ENCODE measurements around the gene TBC1D23. TPM values are rescaled to one million over a fixed set of nuclear protein-coding genes. Genes with fewer than 3 reads are reported as not detected.
"Not testable (repeated sequence)": the region's sequence is repeated elsewhere in the genome, so short reads cannot be mapped to it uniquely, and the experiment has no call there.

TBC1D23 gene
- total and polyA plus RNA-seq, 9 of the 15 experiments (the other 6 are each of a cell fraction or from before 2014, with no cell fraction given), result 23.4 to 85.8 (median 43.7) TPM

DNA sequence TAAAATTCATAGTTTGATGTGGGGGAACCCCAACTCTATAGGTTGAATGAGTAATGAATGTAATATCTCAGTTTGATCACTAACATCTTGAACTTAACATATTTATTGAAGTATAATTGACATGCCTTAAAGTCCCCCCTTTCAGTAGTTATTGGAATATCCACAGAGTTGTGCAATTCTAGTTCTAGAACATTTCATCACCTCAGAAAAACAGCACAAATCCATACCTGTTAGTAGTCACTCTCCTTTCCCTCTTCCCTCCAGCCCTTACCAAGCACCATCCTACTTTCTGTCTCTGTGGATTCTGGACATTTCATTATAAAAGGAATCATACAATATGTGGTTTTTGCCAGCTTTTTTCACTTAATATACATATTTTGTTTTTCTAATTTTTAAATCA is 65.0 kb downstream of the TBC1D23 start:
- Histone ChIP-seq H3K27ac (ENCODE audit: extremely low read depth, low read depth, low read length) (no peak overlapping the region), H3K27me3 (ENCODE audit: control insufficient read depth in 2 of 2, insufficient read depth in 2 of 2, low read length in 2 of 2) (no peaks in the 10 kb centered on the region), H3K9ac (ENCODE audit: insufficient read depth in 1 of 2, low read depth in 2 of 2, low read length in 2 of 2) (no peak overlapping the region), H3K4me1 (replicated peaks in 1 of 2; ENCODE audit: control insufficient read depth in 2 of 2, insufficient read depth in 2 of 2, low read length in 2 of 2) (no peaks in the 10 kb centered on the region), H3K36me3 (ENCODE audit: control insufficient read depth, insufficient read depth, low read length) (peaks cover 41% of the 10 kb centered on the region; the same call in 1 of the 3 replicates), H3K79me2 (ENCODE audit: control insufficient read depth, insufficient read depth, low read length) (no peaks in the 10 kb centered on the region), H3K9me1 (ENCODE audit: control insufficient read depth, insufficient read depth, low read length) (no peaks in the 10 kb centered on the region), H3K4me3 (no peak overlapping the region), H3K4me2 (ENCODE audit: insufficient read depth, low read length) (no peak overlapping the region), H2AFZ (ENCODE audit: low read depth, low read length) (no peak overlapping the region), H3K9me3 (replicated peaks; ENCODE audit: control insufficient read depth, insufficient read depth, low read depth, low read length) (no peaks in the 10 kb centered on the region), H4K20me1 (replicated peaks; ENCODE audit: control insufficient read depth, insufficient read depth, low read length) (no peaks in the 10 kb centered on the region)
- TF ChIP-seq SNRNP70 (optimal IDR thresholded peaks at IDR 0.05; ENCODE audit: low read depth, low read length) (no peak), MAFK (IDR thresholded peaks at IDR 0.05; ENCODE audit: low read length) (no peak), CHD2 (IDR thresholded peaks at IDR 0.05; ENCODE audit: low read depth, low read length) (no peak), SAFB2 (IDR thresholded peaks at IDR 0.05; ENCODE audit: borderline replicate concordance, low read depth, low read length, severe bottlenecking) (no peak)
- POLR2A ChIA-PET, result no interaction called here
- BruUV-seq (replicated peaks), result no TSS peak
- ATAC-seq (no peak), FAIRE-seq (no peak), DNase-seq (ENCODE audit: extremely low read depth in 1 of 4, low spot score in 3 of 4) (no peak)
- intact Hi-C loops (cut with micrococcal nuclease), result no loop called here
- in situ Hi-C loops (cut with MboI), result no loop called here
- CTCF ChIA-PET (ENCODE audit: low intra/inter-chr PET ratio), result no interaction called here

DNA sequence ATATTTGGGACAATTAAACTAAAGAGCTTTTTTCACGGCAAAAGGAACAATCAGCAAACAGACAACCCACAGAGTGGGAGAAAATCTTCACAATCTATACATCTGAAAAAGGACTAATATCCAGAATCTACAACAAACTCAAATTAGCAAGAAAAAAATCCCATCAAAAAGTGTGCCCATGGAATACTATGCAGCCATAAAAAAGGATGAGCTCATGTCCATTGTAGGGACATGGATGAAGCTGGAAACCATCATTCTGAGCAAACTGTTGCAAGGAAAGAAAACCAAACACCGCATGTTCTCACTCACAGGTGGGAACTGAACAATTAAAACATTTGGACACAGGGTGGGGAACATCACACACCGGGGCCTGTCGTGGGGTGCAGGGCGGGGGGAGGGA is 66.6 kb downstream of the TBC1D23 start:
- H2AFZ ChIP-seq (ENCODE audit: low read depth, low read length); intact Hi-C loops (cut with micrococcal nuclease); H3K79me2 ChIP-seq (ENCODE audit: control insufficient read depth, insufficient read depth, low read length); POLR2A ChIA-PET; H3K4me2 ChIP-seq (ENCODE audit: insufficient read depth, low read length); H3K9me3 ChIP-seq (replicated peaks; ENCODE audit: control insufficient read depth, insufficient read depth, low read depth, low read length); BruUV-seq (replicated peaks); H3K27ac ChIP-seq (ENCODE audit: extremely low read depth, low read depth, low read length); H3K27me3 ChIP-seq (ENCODE audit: control insufficient read depth in 2 of 2, insufficient read depth in 2 of 2, low read length in 2 of 2); H3K4me1 ChIP-seq (replicated peaks in 1 of 2; ENCODE audit: control insufficient read depth in 2 of 2, insufficient read depth in 2 of 2, low read length in 2 of 2); H3K9ac ChIP-seq (ENCODE audit: insufficient read depth in 1 of 2, low read depth in 2 of 2, low read length in 2 of 2); ATAC-seq; H4K20me1 ChIP-seq (replicated peaks; ENCODE audit: control insufficient read depth, insufficient read depth, low read length); H3K4me3 ChIP-seq; DNase-seq (ENCODE audit: extremely low read depth in 1 of 4, low spot score in 3 of 4); FAIRE-seq; H3K9me1 ChIP-seq (ENCODE audit: control insufficient read depth, insufficient read depth, low read length); CTCF ChIA-PET (ENCODE audit: low intra/inter-chr PET ratio); in situ Hi-C loops (cut with MboI): not testable (repeated sequence)
- TF ChIP-seq KDM1A (IDR thresholded peaks at IDR 0.05), result 0 out of 4 replicates have a peak, but pooled peaks of 1 of the 2 experiments have one; percentile 23
- peak; percentile 77 for TF ChIP-seq BCOR (IDR thresholded peaks at IDR 0.05)
- TF ChIP-seq ZNF146 (CRISPR knock-in tag; IDR thresholded peaks at IDR 0.05; ENCODE audit: unreplicated experiment), result peak; percentile 95
- WGBS (ENCODE audit: insufficient coverage, low coverage, missing lambda C conversion rate), result 100% methylated on average over 5 of the region's 5 CpGs
- H3K36me3 ChIP-seq (ENCODE audit: control insufficient read depth, insufficient read depth, low read length), result peaks cover 32% of the 10 kb centered on the region; the same call in 1 of the 3 replicates

All from K562 (cell line).